ENCODE measurements around the gene TMPRSS4. TPM values are rescaled to one million over a fixed set of nuclear protein-coding genes. Genes with fewer than 3 reads are reported as not detected.

Gene TMPRSS4
- total RNA-seq, 1 donor from 2014 or later, result not detected

DNA sequence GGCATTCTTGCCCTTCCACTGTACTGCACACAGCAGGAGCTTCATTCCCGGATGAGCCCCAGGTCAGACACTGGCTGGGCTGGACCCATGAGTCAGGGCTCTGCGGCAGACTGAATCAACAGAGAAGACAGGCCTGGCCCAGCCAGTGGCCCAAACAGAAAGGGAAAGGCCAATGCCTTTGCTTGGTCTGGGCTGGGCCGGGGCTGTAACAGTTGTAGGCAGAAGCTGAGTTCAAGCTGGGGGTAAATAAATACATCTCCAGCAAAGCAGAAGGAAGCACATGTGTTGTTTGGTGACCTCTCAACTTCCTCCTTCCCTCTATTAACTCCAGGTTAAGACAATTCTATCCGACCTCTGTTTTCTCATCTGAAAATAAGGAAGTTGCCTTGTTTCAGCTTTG is 11.7 kb downstream of the TMPRSS4 start:
- DNase-seq (ENCODE audit: low spot score), result no peak

DNA sequence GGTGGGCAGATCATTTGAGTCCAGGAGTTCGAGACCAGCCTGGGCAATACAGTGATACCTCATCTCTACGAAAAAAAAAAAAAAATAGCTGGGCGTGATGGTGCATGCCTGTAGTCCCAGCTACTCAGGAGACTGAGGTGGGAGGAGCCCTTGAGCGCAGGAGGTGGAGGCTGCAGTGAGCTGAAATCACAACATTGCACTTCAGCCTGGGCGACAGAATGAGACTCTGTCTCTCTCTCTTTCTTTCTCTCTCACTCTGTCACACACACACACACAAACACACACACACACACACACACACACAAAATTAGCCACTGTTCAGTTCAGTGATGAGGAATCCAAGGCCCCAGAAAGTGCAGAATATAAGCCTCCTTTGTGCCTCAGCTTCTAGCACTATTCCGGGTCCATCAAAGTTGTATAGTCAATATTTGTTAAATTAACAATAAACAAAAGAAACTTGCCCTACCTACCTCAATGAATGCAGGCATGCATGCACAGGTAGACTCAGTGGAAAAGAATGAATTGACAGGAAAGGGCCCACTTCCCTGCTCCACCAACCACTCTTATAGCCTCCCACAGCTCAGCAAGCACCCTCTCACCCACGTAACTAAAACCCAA is 13.8 kb downstream of the TMPRSS4 start:
- no peak overlapping the region for H3K4me3 Mint-ChIP-seq
- peaks cover 5% of the 10 kb centered on the region for H3K27me3 Mint-ChIP-seq (ENCODE audit: insufficient read depth)
- no peaks in the 10 kb centered on the region for H3K36me3 Mint-ChIP-seq (ENCODE audit: low read depth)
- no peaks in the 10 kb centered on the region for H3K4me1 Mint-ChIP-seq (ENCODE audit: low read depth)
- DNase-seq (ENCODE audit: low spot score), result no peak
- peaks cover 28% of the 10 kb centered on the region for H3K9me3 Mint-ChIP-seq
- H3K27ac Mint-ChIP-seq, result no peak overlapping the region
- intact Hi-C loops (cut with micrococcal nuclease), result no loop called here

More for the DNA sequence above, 11.7 kb downstream of the TMPRSS4 start:
- peaks cover 2% of the 10 kb centered on the region for H3K27me3 Mint-ChIP-seq (ENCODE audit: insufficient read depth)
- H3K4me1 Mint-ChIP-seq (ENCODE audit: low read depth), result no peaks in the 10 kb centered on the region
- no peaks in the 10 kb centered on the region for H3K36me3 Mint-ChIP-seq (ENCODE audit: low read depth)
- H3K27ac Mint-ChIP-seq, result no peak overlapping the region
- peaks cover 29% of the 10 kb centered on the region for H3K9me3 Mint-ChIP-seq
- H3K4me3 Mint-ChIP-seq, result no peak overlapping the region
- intact Hi-C loops (cut with micrococcal nuclease), result no loop called here

DNA sequence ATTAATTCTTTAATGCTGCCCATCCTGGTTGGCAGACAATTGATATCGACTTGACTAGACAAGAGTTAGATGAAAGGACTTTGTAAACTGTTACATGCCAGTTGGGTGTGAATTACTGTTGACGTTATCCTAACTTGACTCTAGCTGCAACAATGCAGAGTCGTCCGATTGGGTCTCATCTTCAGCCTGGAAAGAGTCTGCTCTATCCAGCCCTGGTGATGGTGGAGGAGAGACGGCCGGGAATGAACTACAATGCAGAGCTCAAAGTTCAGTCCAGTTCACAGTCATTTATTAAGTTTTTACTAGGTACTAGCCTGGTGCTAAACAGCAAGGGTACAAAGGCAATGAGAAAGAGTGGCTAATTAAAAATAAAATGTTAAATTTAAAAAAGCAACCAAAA is 14.8 kb downstream of the TMPRSS4 start:
- no peak overlapping the region for H3K27ac Mint-ChIP-seq
- intact Hi-C loops (cut with micrococcal nuclease), result no loop called here
- H3K4me1 Mint-ChIP-seq (ENCODE audit: low read depth), result no peaks in the 10 kb centered on the region
- H3K4me3 Mint-ChIP-seq, result no peak overlapping the region
- H3K27me3 Mint-ChIP-seq (ENCODE audit: insufficient read depth), result peaks cover 5% of the 10 kb centered on the region
- no peaks in the 10 kb centered on the region for H3K36me3 Mint-ChIP-seq (ENCODE audit: low read depth)
- H3K9me3 Mint-ChIP-seq, result peaks cover 18% of the 10 kb centered on the region
- DNase-seq (ENCODE audit: low spot score), result no peak

DNA sequence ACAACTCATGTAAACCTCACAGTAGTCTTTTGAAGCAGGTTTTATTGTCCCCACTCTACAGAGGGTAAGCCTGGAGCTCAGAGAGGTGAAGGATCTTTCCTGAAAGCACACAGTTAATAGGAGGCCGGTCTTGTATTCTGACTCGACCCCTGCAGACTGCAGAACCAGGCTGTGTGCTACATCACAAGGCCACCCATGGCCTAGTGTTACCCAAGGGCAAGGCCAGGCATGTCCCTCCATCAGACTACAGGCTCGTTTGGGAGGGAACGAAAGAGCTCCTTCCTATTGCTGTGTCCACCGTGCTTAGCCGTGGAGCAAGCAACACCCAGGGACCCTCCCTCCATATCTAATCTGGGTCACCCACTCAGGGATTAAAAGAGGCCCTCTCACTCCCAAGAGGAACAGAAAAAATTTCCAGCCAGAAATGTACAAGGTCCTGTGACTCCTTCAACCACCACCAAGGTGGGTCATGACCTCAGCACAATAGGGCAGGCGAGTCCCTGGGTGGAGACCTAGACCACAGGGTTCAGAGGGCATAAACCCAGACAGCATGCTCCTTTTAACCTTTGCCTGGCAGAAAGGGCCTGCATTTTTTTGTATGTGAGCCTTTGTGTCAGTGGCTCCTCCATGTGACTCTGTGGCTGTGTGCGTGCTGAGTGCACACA is 16.2 kb downstream of the TMPRSS4 start:
- intact Hi-C loops (cut with micrococcal nuclease), result no loop called here
- no peak overlapping the region for H3K27ac Mint-ChIP-seq
- no peaks in the 10 kb centered on the region for H3K36me3 Mint-ChIP-seq (ENCODE audit: low read depth)
- no peak overlapping the region for H3K4me3 Mint-ChIP-seq
- no peak for DNase-seq (ENCODE audit: low spot score)
- no peaks in the 10 kb centered on the region for H3K4me1 Mint-ChIP-seq (ENCODE audit: low read depth)
- H3K27me3 Mint-ChIP-seq (ENCODE audit: insufficient read depth), result peaks cover 10% of the 10 kb centered on the region
- H3K9me3 Mint-ChIP-seq, result peaks cover 6% of the 10 kb centered on the region

DNA sequence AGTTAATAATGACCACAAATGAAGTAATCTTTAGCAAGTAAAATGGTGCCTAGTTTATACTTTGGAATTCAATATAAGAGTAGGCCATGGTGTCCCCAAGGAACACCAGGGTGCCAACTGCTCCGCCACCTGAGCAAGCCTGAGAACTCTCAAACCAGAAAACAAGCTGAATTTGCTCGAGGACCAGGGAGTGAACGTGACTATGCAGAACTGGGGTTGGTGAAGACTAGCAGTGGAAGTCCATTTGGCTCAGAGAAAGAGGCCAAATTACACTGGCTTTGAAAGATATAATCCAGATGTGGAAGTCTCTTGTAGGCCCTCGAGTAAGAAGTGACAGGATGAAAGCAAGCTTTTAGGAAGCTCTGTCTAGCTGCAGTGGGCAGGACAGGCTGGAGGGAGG is 18.6 kb downstream of the TMPRSS4 start:
- Mint-ChIP-seq H3K4me3 (no peak overlapping the region), H3K36me3 (ENCODE audit: low read depth) (no peaks in the 10 kb centered on the region), H3K9me3 (no peaks in the 10 kb centered on the region), H3K27ac (no peak overlapping the region), H3K27me3 (ENCODE audit: insufficient read depth) (peaks cover 12% of the 10 kb centered on the region), H3K4me1 (ENCODE audit: low read depth) (no peaks in the 10 kb centered on the region)
- intact Hi-C loops (cut with micrococcal nuclease), result no loop called here
- DNase-seq (ENCODE audit: low spot score), result no peak

DNA sequence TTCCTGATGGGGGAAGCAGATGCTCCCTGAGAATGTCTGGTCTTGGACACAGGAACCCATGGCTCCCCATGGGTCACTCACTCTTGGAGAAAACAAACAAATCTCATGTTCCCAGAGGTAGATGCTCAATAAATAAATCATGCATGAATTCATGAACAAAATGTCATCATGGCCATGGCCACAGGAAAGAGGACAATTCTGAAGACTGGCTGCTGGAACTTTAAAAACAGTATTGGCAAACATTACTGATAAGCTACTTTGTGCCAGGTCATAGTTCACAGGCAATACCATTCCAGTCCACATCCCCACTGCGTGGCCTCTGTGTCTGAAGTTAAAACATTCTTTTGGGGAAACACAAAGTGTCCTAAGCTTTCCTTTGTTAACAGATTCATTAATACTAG is 19.1 kb downstream of the TMPRSS4 start:
- Mint-ChIP-seq H3K27me3 (ENCODE audit: insufficient read depth) (peaks cover 10% of the 10 kb centered on the region), H3K4me1 (ENCODE audit: low read depth) (no peaks in the 10 kb centered on the region), H3K9me3 (no peaks in the 10 kb centered on the region), H3K36me3 (ENCODE audit: low read depth) (no peaks in the 10 kb centered on the region), H3K4me3 (no peak overlapping the region), H3K27ac (no peak overlapping the region)
- DNase-seq (ENCODE audit: low spot score), result no peak
- intact Hi-C loops (cut with micrococcal nuclease), result no loop called here

DNA sequence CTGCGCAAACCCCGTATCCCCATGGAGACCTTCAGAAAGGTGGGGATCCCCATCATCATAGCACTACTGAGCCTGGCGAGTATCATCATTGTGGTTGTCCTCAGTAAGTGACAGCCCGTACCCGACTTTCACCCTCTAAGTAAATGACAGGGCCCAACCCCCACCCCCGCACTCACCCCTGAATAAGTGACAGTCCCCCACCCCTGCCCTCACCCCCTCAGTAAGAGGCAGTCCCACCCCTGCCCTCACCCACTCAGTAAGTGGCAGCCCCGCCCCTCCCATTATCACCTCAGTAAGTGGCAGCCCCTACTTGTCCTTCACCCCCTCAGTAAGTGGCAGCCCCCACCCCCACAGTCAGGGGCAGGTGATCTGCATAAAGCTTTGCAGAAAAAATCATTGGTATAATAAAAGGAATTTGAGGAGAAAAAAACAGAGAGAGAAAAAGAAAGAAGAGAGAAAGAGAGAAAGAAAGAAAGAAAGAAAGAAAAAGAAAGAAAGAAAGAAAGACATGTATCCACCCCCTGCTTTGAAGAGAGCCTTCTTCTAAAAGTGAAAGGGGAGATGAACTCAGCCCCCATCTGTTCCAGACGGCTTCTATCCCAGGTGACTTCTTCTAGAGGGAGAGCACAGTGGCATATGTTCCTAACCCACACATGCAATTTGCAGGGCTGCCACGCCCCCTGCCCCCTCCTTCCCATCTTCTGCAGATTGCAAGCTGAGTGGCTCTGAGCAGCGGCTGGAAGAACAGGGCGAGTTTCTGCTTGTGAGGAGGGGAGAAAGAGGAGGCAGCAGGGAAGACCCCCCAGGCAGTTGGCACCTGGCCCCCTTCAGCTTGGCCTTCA is 22.3 kb downstream of the TMPRSS4 start:
- no peak overlapping the region for H3K4me3 Mint-ChIP-seq
- no peaks in the 10 kb centered on the region for H3K36me3 Mint-ChIP-seq (ENCODE audit: low read depth)
- no peak for DNase-seq (ENCODE audit: low spot score)
- H3K27me3 Mint-ChIP-seq (ENCODE audit: insufficient read depth), result peaks cover 19% of the 10 kb centered on the region
- no peaks in the 10 kb centered on the region for H3K4me1 Mint-ChIP-seq (ENCODE audit: low read depth)
- H3K27ac Mint-ChIP-seq, result no peak overlapping the region
- intact Hi-C loops (cut with micrococcal nuclease), result no loop called here
- no peaks in the 10 kb centered on the region for H3K9me3 Mint-ChIP-seq

DNA sequence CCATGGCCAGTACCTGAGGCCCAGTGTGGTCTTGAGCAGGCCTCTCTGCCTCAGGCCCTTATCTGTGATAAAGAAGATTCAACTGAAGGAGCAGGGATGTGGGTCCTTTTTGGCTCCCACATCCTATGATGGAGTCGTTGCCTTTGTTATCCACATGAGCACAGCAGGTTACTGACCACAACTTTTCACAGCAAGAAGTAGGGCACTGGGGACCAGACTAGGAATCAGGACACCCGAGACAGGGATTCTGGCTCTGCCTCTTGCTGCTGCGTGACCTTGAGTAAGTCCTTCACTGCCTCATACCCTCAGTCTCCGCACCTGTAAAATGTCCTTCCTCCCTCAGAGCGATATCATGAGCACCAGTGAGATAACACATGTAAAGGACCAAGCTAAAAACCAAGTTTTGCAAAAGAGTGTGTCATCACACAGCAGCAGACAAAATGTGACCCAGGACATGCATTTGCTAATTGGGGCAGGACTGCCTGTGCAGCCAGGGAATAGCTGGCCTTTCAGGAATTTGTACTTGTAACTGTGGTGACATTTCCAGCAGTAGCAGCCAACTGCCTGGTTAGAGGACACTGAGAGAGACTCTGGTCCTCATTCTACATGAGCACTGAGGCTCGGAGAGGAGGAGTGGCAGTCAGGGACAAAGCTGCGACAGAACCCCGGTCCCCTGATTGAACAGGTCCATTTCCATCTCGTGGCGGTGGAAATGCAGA is 23.1 kb downstream of the TMPRSS4 start:
- no peaks in the 10 kb centered on the region for H3K4me1 Mint-ChIP-seq (ENCODE audit: low read depth)
- H3K27ac Mint-ChIP-seq, result no peak overlapping the region
- intact Hi-C loops (cut with micrococcal nuclease), result no loop called here

DNA sequence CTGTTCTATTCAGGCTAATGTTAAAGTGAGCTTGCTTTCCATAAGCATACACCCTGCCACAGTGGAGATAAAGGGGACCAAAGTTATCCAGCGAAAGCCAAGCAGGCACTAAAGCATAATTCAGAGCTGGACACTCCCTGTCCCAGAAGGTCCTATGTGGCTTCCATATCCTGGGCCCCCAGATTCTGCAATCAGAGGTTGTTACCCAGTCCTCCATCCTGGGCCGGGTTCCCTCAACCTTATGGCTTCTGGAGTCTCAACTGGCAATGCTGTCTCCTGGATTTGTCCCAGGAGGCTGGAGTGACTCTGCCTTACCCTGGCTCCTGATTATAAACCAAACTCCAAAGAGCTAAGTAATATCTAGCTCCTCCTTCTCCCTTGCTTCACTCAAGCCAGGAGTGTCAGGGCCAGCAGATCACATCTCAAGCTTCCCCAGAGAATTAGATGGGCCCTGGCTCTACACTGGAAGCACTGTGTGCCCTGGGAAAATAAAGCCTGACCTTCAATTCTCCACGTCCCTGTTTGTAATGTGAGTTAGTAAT is 23.9 kb downstream of the TMPRSS4 start:
- Mint-ChIP-seq H3K27ac (no peak overlapping the region), H3K4me1 (ENCODE audit: low read depth) (no peaks in the 10 kb centered on the region), H3K27me3 (ENCODE audit: insufficient read depth) (peaks cover 19% of the 10 kb centered on the region), H3K4me3 (no peak overlapping the region), H3K36me3 (ENCODE audit: low read depth) (no peaks in the 10 kb centered on the region), H3K9me3 (no peaks in the 10 kb centered on the region)
- intact Hi-C loops (cut with micrococcal nuclease), result no loop called here
- DNase-seq (ENCODE audit: low spot score), result no peak

More for the DNA sequence above, 23.1 kb downstream of the TMPRSS4 start:
- no peaks in the 10 kb centered on the region for H3K36me3 Mint-ChIP-seq (ENCODE audit: low read depth)
- peaks cover 19% of the 10 kb centered on the region for H3K27me3 Mint-ChIP-seq (ENCODE audit: insufficient read depth)
- no peak overlapping the region for H3K4me3 Mint-ChIP-seq
- DNase-seq (ENCODE audit: low spot score), result no peak
- H3K9me3 Mint-ChIP-seq, result no peaks in the 10 kb centered on the region

DNA sequence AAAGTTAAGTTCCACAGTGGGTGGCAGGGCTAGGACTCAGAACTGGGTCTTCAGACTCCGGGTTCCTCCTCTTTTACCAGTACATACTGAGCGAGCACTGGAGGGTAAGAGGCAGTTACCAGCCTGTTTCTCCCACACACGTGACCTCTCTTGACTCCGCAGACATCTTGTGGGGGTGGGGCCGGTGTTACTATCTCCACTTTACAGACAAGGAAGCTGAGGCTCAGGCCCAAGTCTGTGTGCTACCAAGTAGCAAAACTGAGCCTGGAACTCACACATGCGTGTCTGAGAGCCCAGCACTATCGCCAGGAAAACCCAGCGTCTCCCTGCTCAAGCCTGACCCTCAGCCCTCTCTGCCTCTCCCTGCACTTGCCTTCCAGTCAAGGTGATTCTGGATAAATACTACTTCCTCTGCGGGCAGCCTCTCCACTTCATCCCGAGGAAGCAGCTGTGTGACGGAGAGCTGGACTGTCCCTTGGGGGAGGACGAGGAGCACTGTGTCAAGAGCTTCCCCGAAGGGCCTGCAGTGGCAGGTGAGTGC is 25.9 kb downstream of the TMPRSS4 start:
- Mint-ChIP-seq H3K27ac (no peak overlapping the region), H3K36me3 (ENCODE audit: low read depth) (no peaks in the 10 kb centered on the region), H3K4me1 (ENCODE audit: low read depth) (no peaks in the 10 kb centered on the region), H3K27me3 (ENCODE audit: insufficient read depth) (peaks cover 14% of the 10 kb centered on the region), H3K9me3 (no peaks in the 10 kb centered on the region), H3K4me3 (no peak overlapping the region)
- no peak for DNase-seq (ENCODE audit: low spot score)
- intact Hi-C loops (cut with micrococcal nuclease), result no loop called here

DNA sequence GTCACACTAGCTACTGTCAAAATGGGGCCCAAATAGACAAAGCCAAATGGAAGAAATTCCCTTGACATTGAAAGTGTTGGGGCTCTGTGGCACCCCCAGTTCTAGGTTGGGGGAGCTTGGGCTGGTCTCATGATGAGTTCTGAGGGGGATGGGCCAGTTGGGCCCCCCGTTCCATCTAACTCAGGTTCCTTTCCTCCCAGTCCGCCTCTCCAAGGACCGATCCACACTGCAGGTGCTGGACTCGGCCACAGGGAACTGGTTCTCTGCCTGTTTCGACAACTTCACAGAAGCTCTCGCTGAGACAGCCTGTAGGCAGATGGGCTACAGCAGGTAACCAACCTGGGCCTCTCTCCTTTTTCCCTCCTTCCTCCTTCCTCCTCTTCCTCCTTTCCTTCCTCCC is 27.6 kb downstream of the TMPRSS4 start:
- Mint-ChIP-seq H3K27ac (no peak overlapping the region), H3K27me3 (ENCODE audit: insufficient read depth) (peaks cover 16% of the 10 kb centered on the region)
- intact Hi-C loops (cut with micrococcal nuclease), result no loop called here

DNA sequence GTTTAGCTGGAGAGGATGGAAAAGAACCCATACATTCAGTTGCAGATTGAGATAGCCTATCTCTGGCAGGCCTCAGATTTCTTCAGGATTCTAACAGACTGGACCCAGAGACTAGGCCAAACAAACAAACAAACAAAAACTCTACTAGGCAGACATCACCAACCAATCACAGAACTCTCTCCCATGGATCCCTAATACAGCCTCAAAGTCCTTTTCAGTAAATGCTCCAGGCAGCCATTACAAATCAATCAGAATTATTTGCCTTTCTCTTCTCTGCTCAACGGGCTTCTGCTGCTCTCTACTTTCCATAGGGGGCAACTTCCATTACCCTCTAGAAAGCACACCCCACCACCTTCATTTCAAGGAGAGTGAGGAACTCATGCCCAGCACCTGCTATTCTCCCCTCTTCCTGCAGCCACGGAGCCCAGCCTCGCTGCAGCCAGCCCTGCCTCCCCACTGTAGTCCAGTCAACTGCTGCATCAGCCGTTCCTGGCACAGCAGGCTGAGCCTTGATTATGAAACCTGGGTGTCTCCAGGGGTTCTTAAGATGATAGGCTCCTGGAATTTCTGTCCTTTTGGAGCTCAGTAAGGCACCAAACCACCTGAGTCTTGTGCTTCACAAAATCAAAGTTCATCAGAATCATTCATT is 28.9 kb downstream of the TMPRSS4 start:
- H3K4me3 Mint-ChIP-seq, result no peak overlapping the region
- peaks cover 16% of the 10 kb centered on the region for H3K27me3 Mint-ChIP-seq (ENCODE audit: insufficient read depth)
- no peak for DNase-seq (ENCODE audit: low spot score)
- intact Hi-C loops (cut with micrococcal nuclease), result no loop called here
- no peaks in the 10 kb centered on the region for H3K9me3 Mint-ChIP-seq
- H3K4me1 Mint-ChIP-seq (ENCODE audit: low read depth), result no peaks in the 10 kb centered on the region
- H3K27ac Mint-ChIP-seq, result no peak overlapping the region
- no peaks in the 10 kb centered on the region for H3K36me3 Mint-ChIP-seq (ENCODE audit: low read depth)

More for the DNA sequence above, 27.6 kb downstream of the TMPRSS4 start:
- no peaks in the 10 kb centered on the region for H3K36me3 Mint-ChIP-seq (ENCODE audit: low read depth)
- no peak overlapping the region for H3K4me3 Mint-ChIP-seq
- DNase-seq (ENCODE audit: low spot score), result no peak
- H3K4me1 Mint-ChIP-seq (ENCODE audit: low read depth), result no peaks in the 10 kb centered on the region
- no peaks in the 10 kb centered on the region for H3K9me3 Mint-ChIP-seq

Measured in activated T-helper 1 cell treated with anti-CD3 and anti-CD28 coated beads, Interleukin-12 subunit alpha, Interleukin-12 subunit beta, Interleukin-2, Interleukin-4 antibody, amounts not matched to agents 30 ng/mL and 10 ng/mL and 1 ng/mL, durations not matched to agents 14 hours and 24 hours and 36 hours (primary cell).